ENCODE data around the gene UPK1A. TPM values are rescaled to one million over a fixed set of nuclear protein-coding genes. Genes with fewer than 3 reads are reported as not detected.

Gene UPK1A
- polyA plus RNA-seq, 1 donor = 0.32 TPM

DNA sequence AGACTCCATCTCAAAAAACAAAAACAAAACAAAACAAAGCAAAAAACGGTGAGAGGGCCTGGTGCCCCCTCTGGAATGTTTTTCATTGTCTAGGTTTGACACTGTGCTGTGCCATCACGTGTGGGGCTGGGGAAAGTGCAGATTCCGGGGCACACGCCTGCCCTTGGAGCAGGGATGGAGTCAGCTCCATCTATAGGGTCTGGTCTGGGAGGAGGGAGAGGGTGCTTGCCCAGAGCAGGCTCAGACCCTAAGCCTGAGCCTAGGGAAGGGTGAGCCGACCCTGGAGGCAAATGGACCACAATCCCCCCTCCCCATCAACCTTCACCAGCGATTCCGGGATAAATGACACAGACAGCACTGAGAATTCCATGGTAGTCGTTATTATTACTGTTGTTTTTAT lies 27.1 kb downstream of the UPK1A start:
- DNase-seq = no peak

- DNase-seq = peak; percentile 83
Measured at GRCh38 chr19:35693835-35694599, 27.7 kb downstream of the UPK1A start.

DNA sequence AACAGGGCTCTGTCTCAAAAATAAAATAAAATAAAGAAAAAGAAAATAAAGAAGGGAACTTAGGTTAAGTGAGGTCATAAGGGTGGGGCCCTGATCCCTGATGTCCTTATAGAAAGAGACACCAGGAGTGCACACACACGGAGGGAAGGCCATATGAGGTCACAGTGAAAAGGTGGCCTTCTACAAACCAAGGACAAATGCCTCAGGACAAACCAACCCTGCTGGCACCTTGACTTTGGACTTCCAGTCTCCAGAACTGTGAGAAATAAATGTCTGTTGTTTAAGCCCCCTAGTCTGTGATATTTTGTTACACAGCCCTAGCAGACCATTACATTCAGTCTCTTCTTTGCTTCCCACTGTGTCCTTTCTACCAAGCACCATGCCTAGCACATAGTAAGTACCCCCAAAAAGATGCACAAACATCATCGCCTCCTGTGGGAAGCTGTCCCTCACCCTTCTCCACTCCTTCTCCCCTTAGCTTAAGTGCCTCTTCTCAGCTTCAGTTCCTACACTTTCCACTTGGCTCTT lies 29.6 kb downstream of the UPK1A start:
- DNase-seq = no peak

- DNase-seq = no peak
Measured at GRCh38 chr19:35696835-35697234, 30.5 kb downstream of the UPK1A start.

DNA sequence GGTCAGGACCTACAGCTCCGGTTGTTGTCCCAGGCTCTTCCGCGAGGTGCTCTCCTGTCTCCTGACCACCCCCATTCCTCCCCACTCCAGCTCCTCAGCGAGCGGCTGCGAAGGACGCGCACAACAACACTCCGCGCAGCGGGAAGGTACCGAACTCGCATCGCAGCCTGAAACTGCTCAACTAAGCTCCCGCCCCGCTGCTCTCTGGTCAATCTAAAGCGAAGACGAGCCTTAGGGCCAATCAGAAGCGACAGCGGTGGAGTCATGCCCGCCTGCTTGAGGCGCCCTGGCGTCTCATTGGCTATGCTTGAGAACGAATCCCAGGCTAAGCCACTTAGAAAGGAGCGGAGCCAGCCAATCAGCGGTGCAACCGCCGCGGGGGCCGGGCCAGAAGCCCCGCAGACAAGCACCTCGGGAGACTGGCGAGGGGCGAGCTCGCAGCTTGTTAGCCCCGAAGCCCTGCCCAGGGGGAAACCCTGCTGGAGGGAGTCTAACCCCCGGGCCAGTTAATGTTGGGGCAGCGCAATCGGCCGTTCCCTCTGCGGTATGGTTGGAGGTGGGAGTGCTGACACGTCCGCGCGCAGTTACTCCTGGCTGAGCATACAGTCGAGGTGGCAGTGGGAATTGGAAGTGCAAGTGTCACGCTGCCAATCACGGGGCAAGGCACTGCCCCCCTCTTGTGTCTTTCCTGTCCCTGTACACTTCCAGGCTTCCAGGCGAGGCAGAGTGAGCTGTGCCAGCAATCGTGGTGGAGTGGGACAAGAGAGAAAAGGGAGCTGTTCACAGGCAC lies 36.1 kb downstream of the UPK1A start:
- peak; percentile 94 for DNase-seq

DNA sequence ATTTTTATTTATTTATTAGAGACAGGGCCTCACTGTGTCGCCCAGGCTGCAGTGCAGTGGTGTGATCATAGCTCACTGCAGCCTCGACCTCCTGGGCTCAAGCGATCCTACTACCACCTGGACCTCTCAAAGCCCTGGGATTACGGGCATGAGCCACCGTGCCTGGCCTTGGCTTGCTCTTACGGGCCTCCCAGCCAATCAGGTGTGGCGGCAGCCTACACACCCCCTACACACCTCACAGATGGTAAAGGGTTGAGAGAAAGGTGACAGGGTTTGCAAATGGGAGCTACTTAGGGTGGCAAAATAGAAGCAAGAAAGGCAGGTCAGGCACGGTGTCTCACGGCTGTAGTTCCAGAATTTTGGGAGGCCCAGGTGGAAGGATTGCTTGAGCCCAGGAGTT lies 37.0 kb downstream of the UPK1A start:
- DNase-seq = no peak

DNA sequence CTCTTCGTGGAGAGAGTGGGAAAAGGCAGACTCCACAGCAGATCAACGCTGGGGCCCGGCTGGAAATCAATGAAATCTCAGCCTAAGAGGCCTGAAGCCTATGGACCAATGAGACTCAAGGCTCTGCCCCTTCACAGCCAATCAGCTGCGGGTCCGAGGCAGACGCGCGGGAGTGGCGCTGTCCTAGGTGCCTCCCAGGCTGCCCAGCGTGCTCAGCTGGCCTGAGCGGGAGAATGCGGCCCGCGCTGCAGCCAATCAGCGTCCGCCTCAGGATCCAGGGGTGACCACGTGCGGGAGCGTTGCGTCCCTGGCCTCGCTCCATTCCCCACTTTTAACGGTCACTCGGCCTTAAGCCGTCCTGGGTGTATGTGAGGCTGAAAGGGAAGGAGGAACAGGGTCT lies 37.9 kb downstream of the UPK1A start, which contains the start of gene ZBTB32:
ZBTB32 (plus strand) TSS at position 341 of the 400 bp plus-strand sequence. CDS start 10,069 bp downstream, outside the sequence.
- DNase-seq = no peak

- DNase-seq = no peak
Measured at GRCh38 chr19:35708391-35708790, 42.1 kb downstream of the UPK1A start.

GRCh38 chr19:35710784-35711723 lies 44.7 kb downstream of the UPK1A start:
- no peak for DNase-seq

DNA sequence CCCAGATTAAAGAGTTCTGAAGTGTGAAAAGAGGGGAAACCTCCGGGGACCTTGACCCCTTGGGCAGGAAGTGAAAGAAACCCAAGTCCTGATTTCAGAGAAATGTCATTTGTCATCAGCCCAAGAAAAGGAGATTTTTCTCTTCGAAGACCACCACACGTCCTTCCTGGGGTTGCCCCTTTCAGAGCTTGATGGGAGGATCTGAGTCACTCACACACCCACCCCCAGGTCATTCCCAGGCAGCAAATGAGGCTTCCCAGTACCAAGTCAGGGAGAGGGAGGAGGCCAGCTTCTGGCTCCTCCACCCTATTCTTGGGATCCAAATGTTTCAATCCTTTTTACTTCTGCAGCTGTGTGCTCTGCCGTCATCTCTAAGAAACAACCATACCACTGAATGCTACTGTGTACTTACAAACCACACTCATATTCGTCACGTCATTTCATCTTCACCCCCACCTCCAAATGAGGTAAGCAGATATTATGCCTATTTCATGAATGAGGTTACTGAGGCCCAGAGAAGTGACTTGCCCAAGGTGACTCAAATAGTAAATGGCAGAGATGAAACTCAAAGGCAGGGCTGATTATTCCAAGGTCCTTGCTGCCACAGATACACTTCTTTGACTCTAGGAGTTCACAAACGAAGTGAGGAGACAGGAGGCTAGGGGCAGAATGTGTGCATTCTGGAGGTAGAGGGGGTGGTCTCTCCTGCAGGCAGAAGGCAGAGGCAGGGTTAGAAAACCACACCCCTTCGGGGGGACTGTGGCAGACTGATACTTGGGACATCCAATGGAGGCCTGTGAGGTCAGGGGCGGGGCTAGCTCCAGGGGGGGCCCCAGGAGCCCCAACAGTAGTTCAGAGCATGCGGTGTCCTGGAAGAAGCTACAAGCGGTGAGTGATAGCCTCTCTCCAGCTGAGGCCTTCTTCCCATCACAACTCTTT lies 46.5 kb downstream of the UPK1A start:
- no peak for DNase-seq

DNA sequence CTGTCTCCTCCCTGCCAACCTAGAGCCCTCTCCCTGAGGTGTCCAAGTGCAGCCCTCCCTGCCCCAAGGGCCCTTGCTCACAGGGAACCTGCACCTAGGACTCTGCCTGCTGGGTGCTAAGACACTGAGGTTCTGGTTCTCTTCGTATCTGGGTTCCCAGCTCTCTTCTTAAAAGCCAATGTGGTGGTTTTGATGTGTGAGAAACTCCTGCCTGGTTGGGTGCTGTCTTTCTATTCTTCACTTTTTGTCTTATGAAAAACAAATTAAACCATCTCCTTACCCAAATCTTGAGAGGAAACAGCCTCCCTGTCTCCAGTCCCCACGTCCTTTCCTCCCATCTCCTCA lies 47.2 kb downstream of the UPK1A start:
- DNase-seq = no peak

DNA sequence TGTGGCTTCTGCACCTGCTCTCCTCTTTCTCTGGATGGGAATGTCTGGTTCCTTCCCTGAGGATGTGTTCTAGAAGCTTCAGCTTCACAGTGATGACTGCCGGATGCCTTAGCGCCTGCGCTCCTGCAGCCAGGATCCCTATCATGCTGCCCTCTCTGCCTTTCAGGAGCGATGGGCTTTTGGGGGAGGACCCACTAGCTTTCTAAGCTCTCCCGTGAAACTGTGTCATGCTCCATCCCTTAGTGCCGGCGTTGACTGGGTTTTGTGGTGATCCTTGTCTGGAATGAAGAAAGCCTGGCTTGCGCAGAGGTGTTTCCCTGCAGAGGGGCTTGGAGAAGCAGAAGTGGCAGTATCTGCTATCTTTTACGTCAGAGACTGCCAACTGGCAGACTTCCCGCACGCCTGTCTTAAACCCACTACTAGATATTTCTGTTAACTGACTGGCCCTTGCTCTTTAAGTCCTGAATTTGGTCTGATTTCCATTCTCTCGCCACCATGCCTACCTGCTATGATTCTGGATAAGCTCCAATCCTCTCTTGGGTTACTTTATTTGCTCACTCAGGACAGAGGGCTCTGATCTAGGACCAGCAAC lies 47.7 kb downstream of the UPK1A start:
- no peak for DNase-seq

- no peak for DNase-seq
Measured at GRCh38 chr19:35714601-35715354, 48.5 kb downstream of the UPK1A start.

DNA sequence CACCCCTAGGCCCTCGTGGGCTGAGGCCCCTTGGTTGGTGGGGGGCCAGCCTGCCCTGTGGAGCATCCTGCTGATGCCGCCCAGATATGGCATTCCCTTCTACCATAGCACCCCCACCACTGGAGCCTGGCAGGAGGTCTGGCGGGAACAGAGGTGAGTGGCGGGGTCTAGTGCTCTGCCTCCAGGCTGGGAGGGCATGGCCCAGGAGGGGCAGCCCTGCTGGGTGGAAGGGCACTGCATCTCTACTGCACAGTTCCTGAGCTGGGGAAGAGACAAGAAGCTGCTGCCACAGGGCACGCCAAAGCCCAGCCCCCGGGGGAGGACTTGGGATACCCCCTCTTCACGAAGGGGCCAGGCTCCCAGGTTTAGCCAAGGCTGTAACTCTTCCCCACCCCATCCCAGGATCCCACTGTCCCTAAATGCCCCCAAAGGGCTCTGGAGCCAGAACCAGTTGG lies 49.1 kb downstream of the UPK1A start:
- no peak for DNase-seq

DNA sequence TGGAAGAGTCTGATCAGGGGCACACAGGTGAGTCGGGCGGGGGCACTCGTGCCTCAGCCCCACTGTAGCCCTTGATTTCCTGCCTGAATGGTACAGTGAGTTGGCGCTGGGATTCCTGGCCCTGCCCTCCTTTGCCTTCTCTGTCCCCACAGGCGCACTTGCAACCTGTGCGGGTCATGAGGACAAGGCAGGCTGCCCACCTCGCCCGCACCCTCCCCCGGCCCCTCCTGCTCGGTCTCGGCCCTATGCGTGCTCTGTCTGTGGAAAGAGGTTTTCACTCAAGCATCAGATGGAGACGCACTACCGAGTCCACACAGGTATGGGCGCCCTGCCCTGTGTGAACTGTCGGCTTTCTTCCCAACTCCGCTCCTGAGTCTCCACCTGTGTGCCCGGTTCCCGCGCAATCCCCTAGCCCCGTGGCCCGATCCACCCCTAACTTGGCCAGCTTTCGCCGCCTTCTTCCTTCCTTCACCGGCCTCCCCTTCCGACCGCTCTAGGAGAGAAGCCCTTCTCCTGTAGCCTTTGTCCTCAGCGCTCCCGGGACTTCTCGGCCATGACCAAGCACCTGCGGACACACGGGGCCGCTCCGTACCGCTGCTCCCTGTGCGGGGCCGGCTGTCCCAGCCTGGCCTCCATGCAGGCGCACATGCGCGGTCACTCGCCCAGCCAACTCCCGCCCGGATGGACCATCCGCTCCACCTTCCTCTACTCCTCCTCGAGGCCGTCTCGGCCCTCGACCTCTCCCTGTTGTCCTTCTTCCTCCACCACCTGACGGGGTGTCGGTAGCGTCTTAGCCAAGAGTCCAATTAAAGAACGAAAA lies 49.9 kb downstream of the UPK1A start:
- DNase-seq = peak; percentile 60

DNA sequence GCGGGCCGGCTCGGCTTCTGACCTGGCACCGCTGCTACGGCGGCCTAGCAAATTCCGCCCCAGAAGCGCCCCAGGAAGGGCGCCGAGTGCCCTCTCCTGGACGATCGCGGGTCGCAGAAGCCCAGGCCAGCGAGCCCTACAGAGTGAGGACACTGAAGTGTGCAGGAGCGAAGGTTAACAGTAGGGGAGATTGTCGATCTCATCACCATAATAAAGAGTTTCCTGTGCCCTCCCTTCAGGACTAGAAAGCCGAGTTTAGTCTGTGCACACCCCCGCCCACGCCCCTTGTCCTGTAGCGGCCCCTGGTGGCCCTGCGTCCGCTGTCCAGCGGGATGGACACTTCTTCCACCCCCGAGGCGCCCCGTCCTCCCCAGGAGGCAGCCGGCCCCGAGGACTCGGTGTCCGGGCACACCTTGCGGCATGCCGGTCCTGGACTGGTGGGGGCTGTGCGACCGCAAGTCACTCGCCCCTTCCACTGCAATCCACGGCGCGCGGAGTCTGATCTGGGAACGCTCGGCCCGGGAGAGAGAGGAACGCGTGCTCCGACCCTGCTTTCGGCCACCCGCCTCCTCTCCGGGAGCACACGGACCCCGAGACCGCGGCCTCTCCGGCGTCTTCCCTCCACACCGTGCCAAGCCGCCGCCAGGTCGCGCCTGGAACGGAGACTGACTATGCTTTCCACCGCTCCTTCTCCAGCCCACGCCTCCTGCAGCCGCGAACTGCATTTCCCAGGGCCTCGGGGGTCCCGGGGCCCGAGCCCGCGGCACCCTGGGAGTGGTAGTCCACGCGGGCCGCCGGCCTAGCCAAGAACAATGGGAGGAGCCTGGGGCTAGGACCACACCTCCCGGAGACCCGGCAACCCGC lies 50.7 kb downstream of the UPK1A start:
- peak; percentile 88 for DNase-seq

GRCh38 chr19:35717665-35718344 lies 51.5 kb downstream of the UPK1A start, which contains the start of gene KMT2B:
TSS of gene KMT2B (plus strand) at chr19:35718003. CDS start at chr19:35718019, 16 bp downstream.
- peak; percentile 94 for DNase-seq

Measured in hindlimb muscle (tissue), 1 donor.